ENCODE results near the gene FAM193B. TPM values are rescaled to one million over a fixed set of nuclear protein-coding genes. Genes with fewer than 3 reads are reported as not detected.

Gene FAM193B
- total RNA-seq, 1 donor from 2014 or later: 21.5 TPM

DNA sequence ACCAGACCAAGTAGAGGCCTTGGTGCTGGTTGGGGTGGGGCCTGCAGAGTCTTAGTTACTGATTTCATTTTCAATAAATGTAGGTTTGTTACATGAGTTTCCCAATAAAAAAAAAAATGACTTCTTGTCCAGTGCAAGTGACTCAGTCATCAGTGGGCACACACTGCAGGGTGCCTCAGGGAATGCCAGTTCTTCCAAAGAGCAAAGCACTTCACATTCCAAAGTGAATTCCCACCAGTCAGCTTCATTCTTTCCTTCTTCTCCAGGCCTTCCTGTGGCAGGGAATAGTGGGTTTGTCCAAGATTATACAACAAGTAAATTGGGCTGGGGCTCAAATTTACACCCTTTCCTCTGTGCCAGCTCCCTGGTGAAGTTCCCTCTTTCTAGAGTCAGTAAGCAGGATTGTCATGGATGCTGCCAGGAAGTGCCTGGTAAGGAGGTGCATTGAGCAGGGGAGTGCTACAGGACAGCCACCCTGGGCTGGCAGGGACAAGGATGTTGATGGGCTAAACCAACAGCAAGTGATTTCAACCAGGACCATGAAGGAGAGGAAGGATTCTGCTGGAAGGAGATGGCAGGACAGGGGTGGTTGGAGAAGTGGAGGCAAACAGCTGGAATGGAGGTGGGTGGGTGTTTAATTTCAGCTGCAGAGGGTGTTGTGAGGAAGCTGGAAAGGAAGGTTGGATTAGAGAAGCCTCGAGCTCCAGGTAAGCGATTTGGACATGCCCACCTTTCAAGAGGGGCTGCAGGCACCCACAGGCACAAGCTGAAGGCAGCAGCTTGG, 41.8 kb upstream of the FAM193B start:
- no peak overlapping the region for H3K4me3 ChIP-seq
- TF ChIP-seq, protein P1, sequence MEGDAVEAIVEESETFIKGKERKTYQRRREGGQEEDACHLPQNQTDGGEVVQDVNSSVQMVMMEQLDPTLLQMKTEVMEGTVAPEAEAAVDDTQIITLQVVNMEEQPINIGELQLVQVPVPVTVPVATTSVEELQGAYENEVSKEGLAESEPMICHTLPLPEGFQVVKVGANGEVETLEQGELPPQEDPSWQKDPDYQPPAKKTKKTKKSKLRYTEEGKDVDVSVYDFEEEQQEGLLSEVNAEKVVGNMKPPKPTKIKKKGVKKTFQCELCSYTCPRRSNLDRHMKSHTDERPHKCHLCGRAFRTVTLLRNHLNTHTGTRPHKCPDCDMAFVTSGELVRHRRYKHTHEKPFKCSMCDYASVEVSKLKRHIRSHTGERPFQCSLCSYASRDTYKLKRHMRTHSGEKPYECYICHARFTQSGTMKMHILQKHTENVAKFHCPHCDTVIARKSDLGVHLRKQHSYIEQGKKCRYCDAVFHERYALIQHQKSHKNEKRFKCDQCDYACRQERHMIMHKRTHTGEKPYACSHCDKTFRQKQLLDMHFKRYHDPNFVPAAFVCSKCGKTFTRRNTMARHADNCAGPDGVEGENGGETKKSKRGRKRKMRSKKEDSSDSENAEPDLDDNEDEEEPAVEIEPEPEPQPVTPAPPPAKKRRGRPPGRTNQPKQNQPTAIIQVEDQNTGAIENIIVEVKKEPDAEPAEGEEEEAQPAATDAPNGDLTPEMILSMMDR (IDR thresholded peaks at IDR 0.05; ENCODE audit: borderline replicate concordance): no peak
- peaks cover 36% of the 10 kb centered on the region for H3K36me3 ChIP-seq
- DNase-seq: no peak
- no peaks in the 10 kb centered on the region for H3K9me3 ChIP-seq (replicated peaks)
- intact Hi-C loops (cut with micrococcal nuclease): no loop called here
- peaks cover 44% of the 10 kb centered on the region for H3K4me1 ChIP-seq
- no peak overlapping the region for H3K27ac ChIP-seq (replicated peaks)
- peaks cover under 1% of the 10 kb centered on the region for H3K27me3 ChIP-seq (ENCODE audit: low read depth)

DNA sequence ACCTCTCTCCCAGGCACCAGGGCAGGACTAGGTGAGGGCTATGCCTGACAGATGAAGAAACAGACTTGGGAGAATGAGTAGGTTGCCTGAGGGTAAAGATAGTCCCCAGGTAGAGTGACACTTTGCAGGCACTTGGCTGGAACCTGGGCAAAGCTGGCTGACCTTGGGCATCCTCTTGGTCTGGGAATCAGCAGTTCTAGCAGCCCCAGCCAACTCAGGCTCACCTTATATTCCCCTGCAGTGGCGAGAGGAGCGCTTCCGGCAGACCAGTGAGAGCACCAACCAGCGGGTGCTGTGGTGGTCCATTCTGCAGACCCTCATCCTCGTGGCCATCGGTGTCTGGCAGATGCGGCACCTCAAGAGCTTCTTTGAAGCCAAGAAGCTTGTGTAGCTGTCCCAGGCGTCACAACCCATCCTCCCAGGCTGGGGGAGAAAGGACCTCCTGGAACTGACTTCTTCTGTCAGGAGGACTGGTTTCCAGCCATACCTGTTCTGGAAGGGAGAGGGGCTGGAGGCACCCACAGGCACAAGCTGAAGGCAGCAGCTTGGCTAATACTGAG, 40.7 kb upstream of the FAM193B start:
- TF ChIP-seq, protein P1 (IDR thresholded peaks at IDR 0.05; ENCODE audit: borderline replicate concordance): no peak
- Histone ChIP-seq H3K4me1 (peaks cover 33% of the 10 kb centered on the region), H3K27me3 (ENCODE audit: low read depth) (peaks cover 12% of the 10 kb centered on the region), H3K27ac (replicated peaks) (no peak overlapping the region), H3K4me3 (no peak overlapping the region), H3K36me3 (peaks cover 36% of the 10 kb centered on the region), H3K9me3 (replicated peaks) (no peaks in the 10 kb centered on the region)
- intact Hi-C loops (cut with micrococcal nuclease): no loop called here
- no peak for DNase-seq

- Histone ChIP-seq H3K9me3 (replicated peaks) (no peaks in the 10 kb centered on the region), H3K4me1 (peaks cover 25% of the 10 kb centered on the region), H3K36me3 (peaks cover 36% of the 10 kb centered on the region), H3K4me3 (no peak overlapping the region), H3K27me3 (ENCODE audit: low read depth) (peaks cover 21% of the 10 kb centered on the region), H3K27ac (replicated peaks) (no peak overlapping the region)
- intact Hi-C loops (cut with micrococcal nuclease): no loop called here
- TF ChIP-seq, protein P1 (IDR thresholded peaks at IDR 0.05; ENCODE audit: borderline replicate concordance): no peak
- no peak for DNase-seq
Observed at GRCh38 chr5:177594071-177594470, 39.7 kb upstream of the FAM193B start.

GRCh38 chr5:177593511-177593910, 39.1 kb upstream of the FAM193B start:
- H3K36me3 ChIP-seq: peaks cover 36% of the 10 kb centered on the region
- H3K4me3 ChIP-seq: peak overlapping the region; percentile 98
- intact Hi-C loops (cut with micrococcal nuclease): no loop called here

GRCh38 chr5:177592905-177593304, 38.5 kb upstream of the FAM193B start:
- intact Hi-C loops (cut with micrococcal nuclease): no loop called here
- Histone ChIP-seq H3K27ac (replicated peaks) (no peak overlapping the region), H3K4me1 (peaks cover 22% of the 10 kb centered on the region), H3K9me3 (replicated peaks) (no peaks in the 10 kb centered on the region), H3K27me3 (ENCODE audit: low read depth) (peaks cover 32% of the 10 kb centered on the region), H3K4me3 (peak overlapping the region; percentile 98), H3K36me3 (peaks cover 36% of the 10 kb centered on the region)
- no peak for DNase-seq
- TF ChIP-seq, protein P1 (IDR thresholded peaks at IDR 0.05; ENCODE audit: borderline replicate concordance): no peak

More at GRCh38 chr5:177593511-177593910, 39.1 kb upstream of the FAM193B start:
- H3K4me1 ChIP-seq: peaks cover 22% of the 10 kb centered on the region
- no peak for DNase-seq
- TF ChIP-seq, protein P1 (IDR thresholded peaks at IDR 0.05; ENCODE audit: borderline replicate concordance): no peak
- H3K27ac ChIP-seq (replicated peaks): no peak overlapping the region
- no peaks in the 10 kb centered on the region for H3K9me3 ChIP-seq (replicated peaks)
- peaks cover 26% of the 10 kb centered on the region for H3K27me3 ChIP-seq (ENCODE audit: low read depth)

Data from left ventricle myocardium inferior (tissue), 1 donor.